COLO668 (cell line): Measurements from ENCODE around the gene PIK3R5.
"Not testable (repeated sequence)": the region's sequence is repeated elsewhere in the genome, so short reads cannot be mapped to it uniquely, and the experiment has no call there.

Experiments used
- DNase-seq: peaks from one replicate; lab custom pipeline; 2025; ENCODE audit not compliant: unreplicated experiment; lab: John Stamatoyannopoulos, UW

Gene PIK3R5

GRCh38 chr17:8861495-8862181, 103.9 kb downstream of the PIK3R5 start:
- no peak for DNase-seq

DNA sequence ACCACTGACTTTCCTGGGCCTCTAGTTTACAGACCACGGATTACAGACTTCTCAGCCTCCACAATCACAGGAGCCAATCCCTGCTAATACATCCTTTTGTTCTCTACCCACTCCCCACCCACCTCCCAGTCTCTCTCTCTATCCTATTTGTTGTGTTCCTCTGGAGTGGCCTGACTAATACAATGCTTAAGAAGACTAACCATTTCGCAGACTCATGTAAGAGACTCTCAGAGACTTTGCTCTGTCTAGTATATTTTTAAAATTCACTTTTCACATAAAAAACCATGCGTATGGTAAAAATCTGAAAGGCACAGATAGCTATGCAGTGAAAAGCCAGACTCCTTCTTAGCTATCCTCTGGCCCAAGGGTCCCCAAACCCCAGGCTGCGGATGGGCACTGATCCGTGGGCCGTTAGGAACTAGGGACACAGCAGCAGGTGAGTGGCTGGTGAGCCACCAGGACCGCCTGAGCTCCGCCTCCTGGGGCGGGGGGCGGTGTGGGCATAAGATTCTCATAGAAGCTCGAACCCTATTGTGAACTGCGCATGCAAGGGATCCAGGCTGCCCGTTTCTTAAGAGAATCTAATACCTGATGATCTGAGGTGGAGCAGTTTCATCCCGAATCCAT, 105.6 kb downstream of the PIK3R5 start:
- DNase-seq, result no peak

DNA sequence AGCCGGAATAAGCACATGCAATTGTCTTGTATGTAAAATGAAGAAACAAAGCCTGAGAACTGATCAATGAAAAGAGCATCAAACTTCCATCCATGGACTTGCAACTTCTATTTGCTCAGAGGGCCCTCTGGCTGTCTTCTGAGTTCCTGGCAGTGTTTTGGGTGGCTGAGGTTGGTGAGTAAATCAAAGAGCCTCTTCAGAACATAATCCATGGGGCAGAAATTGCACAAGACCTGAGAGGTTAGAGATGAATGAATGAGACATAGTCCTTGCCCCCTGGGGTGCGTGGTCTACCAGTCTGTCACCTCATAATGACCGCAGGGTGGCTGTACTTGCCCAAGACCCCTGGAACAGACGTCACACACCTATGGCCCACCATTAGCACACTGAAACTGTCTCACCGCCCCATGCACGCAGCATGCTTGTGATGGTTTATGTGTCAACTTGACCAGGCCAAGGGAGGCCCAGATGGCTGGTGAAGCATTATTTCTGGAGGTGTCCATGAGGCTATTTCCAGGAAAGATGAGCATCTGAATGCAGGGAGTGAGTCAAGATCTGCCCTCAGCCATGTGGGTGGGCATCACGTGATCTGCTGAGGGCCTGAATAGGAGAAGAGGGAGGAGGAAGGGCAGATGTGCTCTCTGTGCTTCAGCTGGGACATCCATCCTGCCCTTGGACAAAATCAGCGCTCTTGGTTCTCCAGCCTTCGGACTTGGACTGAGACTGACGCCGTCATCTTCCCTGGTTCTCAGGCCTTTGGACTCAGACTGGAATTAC, 106.3 kb downstream of the PIK3R5 start:
- DNase-seq, result no peak

- no peak for DNase-seq
Observed at GRCh38 chr17:8857919-8858318, 107.6 kb downstream of the PIK3R5 start.

GRCh38 chr17:8856869-8857575, 108.5 kb downstream of the PIK3R5 start:
- DNase-seq, result no peak

- DNase-seq, result not testable (repeated sequence)
Observed at GRCh38 chr17:8856205-8856603, 109.3 kb downstream of the PIK3R5 start.

- no peak for DNase-seq
Observed at GRCh38 chr17:8855477-8856204, 109.9 kb downstream of the PIK3R5 start.

- no peak for DNase-seq
Observed at GRCh38 chr17:8851600-8851999, 113.9 kb downstream of the PIK3R5 start.

DNA sequence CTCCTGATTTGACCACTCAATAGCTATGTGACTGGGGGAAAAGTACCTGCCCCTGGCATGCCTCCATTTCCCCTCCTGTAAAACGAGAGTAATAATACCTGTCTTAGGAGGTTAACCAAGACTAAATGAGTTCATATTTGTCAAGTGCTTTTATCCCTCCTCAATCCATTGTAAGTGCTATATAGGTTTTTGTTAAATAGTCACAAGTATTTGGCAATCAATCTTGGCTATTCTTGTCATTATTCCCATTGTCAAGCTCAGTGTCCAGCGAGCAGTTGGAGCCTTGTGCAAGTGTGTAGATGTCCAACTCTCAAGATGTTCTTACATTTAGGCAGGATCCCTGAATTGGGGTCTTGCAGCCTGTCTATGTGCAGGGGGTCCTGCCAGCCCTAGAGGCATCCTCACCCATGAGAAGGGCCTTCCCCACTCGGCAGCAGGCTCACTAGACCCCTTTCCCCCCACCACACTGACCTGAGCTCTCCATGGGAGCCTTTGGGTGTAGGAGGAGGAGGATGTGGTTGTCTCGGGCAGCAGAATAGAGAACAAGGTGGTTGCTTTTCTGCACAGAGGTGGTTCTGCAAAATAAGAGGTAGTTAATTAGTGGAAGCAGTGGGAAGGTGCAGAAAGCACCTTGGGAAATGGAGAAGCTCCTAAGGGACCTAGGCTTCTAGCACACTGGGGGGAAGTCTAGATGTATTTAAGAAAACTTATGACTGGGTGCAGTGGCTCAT, 116.0 kb downstream of the PIK3R5 start:
- no peak for DNase-seq

GRCh38 chr17:8847891-8848290, 117.6 kb downstream of the PIK3R5 start:
- no peak for DNase-seq

DNA sequence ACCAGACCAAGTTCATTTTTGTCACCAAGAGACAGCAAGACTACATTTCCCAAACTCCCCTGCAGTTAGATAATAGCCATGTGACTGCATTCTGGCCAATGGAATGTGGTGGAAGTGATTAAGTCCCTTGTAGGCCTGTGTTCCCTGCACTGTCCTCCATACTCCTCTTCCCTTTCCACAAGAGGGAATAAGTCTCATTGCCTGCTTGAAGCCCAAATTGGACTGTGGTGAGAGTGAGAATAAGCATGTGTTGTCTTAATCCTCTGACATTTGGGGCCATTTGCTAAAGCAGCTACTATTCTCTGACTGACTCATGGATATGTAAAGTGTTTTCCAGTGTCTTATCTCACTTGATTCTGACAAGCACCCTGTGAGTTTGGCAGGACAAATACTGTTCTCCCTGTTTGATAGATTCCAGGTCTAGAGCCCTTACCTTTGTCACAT, 118.7 kb downstream of the PIK3R5 start:
- peak; percentile 0 for DNase-seq

GRCh38 chr17:8844229-8845218, 121.0 kb downstream of the PIK3R5 start:
- DNase-seq, result no peak

DNA sequence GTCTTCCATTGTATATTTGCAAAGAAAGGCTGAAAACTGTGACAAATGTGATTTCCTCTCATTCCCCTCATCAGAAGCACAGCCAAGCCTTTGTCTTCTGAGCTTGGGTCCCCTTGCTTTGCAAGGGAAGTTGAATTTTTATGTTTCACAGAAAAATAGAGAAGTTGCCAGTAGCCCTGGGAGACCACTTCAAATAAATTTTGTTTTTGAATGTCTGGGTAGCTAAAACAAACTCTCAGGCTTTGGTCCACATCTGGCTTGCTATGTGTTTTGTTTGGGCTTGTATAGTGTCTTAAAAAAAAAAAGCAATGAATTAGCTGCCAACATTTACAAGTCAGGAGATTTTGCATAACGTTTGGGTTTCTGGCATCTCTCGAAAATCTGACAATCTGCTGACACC, 122.2 kb downstream of the PIK3R5 start:
- no peak for DNase-seq

- DNase-seq, result no peak
Observed at GRCh38 chr17:8841844-8842243, 123.7 kb downstream of the PIK3R5 start.

GRCh38 chr17:8839410-8839935, 126.0 kb downstream of the PIK3R5 start:
- DNase-seq, result no peak

DNA sequence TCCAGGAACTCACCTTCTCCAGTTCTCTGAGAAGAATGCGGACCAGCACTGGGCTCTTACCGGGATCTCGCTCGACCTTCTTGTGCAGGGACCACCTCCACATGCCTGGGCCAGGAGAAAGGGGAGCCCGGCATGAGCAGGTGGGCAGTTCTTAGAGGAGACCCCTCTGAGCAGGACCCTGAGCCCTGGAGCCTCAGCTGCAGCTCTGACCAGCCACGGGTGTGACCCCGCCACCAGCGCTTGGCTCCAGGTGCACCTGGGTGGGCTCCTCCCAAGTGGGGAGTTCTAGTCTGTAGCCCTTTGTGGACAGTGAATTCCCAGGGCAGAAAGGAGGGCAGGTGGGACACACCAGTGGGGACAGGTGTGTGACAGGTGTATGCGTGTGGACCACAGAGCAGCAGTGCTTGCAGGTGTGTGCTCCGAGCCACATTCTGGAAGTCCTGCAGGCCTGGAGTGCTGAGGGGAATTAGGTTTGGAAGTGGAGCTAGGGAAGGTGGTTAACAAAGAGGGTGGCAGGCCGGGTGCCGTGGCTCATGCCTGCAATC, 126.9 kb downstream of the PIK3R5 start:
- DNase-seq, result no peak

- no peak for DNase-seq
Observed at GRCh38 chr17:8837563-8838075, 127.9 kb downstream of the PIK3R5 start.
